A673 (cell line): ENCODE data around the gene RALB. TPM values are rescaled to one million over a fixed set of nuclear protein-coding genes. Genes with fewer than 3 reads are reported as not detected.

Experiments used
- BruUV-seq: library from RNA; stranded (reverse); fragments of 400-500 nt; replicated peaks from 2 replicates; lab custom pipeline; 2021; lab: Mats Ljungman, UMichigan
- CTCF ChIA-PET: fragments of 300-600 bp; sonication (Branson Sonifier 250); formaldehyde crosslinking; loops from one replicate; lab custom pipeline; 2022; ENCODE audit warnings: antibody characterized with exemption; lab: Charles Lee
- POLR2A ChIA-PET: fragments of 300-600 bp; sonication (Branson Sonifier 250); formaldehyde crosslinking; loops from one replicate; lab custom pipeline; 2022; ENCODE audit warnings: antibody characterized with exemption; ENCODE audit not compliant: low non-redundant PET; lab: Charles Lee
- DNase-seq: peaks from one replicate; pipeline ENCODE4 v3.0.0-alpha.2; 2015; ENCODE audit warnings: low spot score
- H3K27ac ChIP-seq: fragments of 200-600 bp; sonication (generic); 2 replicates; pipeline ENCODE4 v1.5.1; 2016; ENCODE audit warnings: mixed run types, low read depth, mild to moderate bottlenecking, mixed read lengths, antibody characterized with exemption, low read length; ENCODE audit not compliant: poor library complexity, severe bottlenecking
- H3K27me3 ChIP-seq: fragments of 200-600 bp; sonication (generic); replicated peaks from 2 replicates; pipeline ENCODE4 v1.6.1; 2017; ENCODE audit warnings: mixed run types, low read depth, mild to moderate bottlenecking, mixed read lengths, antibody characterized with exemption, low read length; ENCODE audit not compliant: insufficient read depth, poor library complexity
- H3K36me3 ChIP-seq: fragments of 200-600 bp; sonication (generic); 2 replicates; pipeline ENCODE4 v1.6.1; 2016; ENCODE audit warnings: mixed run types, mild to moderate bottlenecking, mixed read lengths, antibody characterized with exemption, low read length; ENCODE audit not compliant: insufficient read depth, poor library complexity, severe bottlenecking
- H3K4me1 ChIP-seq: fragments of 200-600 bp; sonication (generic); 2 replicates; pipeline ENCODE4 v1.6.1; 2017; ENCODE audit warnings: mixed run types, mild to moderate bottlenecking, mixed read lengths, antibody characterized with exemption, low read length; ENCODE audit not compliant: insufficient read depth, poor library complexity, severe bottlenecking
- H3K4me3 ChIP-seq: fragments of 200-600 bp; sonication (generic); 2 replicates; pipeline ENCODE4 v1.5.1; 2016; ENCODE audit warnings: low read depth, mixed run types, mild to moderate bottlenecking, mixed read lengths, low read length; ENCODE audit not compliant: poor library complexity, severe bottlenecking
- H3K9me3 ChIP-seq: fragments of 200-600 bp; sonication (generic); 2 replicates; pipeline ENCODE4 v1.6.1; 2016; ENCODE audit warnings: mixed run types, low read depth, mild to moderate bottlenecking, mixed read lengths, antibody characterized with exemption, low read length; ENCODE audit not compliant: poor library complexity, severe bottlenecking
- CTCF ChIP-seq: fragments of 300-800, 200-600 bp; sonication (generic); conservative IDR thresholded peaks from 2 replicates; pipeline ENCODE4 v1.5.1; 2017; ENCODE audit warnings: low read depth, mild to moderate bottlenecking, antibody characterized with exemption, low read length, moderate library complexity, mixed read lengths
- EZH2 ChIP-seq: fragments of 200-600 bp; sonication (generic); IDR thresholded peaks from 2 replicates; pipeline ENCODE4 v1.6.1; 2017; ENCODE audit warnings: borderline replicate concordance, low read depth, mild to moderate bottlenecking, mixed read lengths, antibody characterized with exemption, low read length; ENCODE audit not compliant: poor library complexity, severe bottlenecking
- intact Hi-C: fragments of 100-400 bp; cut with micrococcal nuclease; formaldehyde crosslinking; loops from one replicate; pipeline ENCODE4 v1.10.0; 2022; ENCODE audit not compliant: unreplicated experiment
- total RNA-seq: library from RNA; stranded (reverse); gene quantifications from 2 replicates; pipeline ENCODE4 v1.2.3, GENCODE V29; 2021

The RALB gene
- total RNA-seq, 1 experiment from 2014 or later = 47.0 TPM

- no peaks in the 10 kb centered on the region for H3K9me3 ChIP-seq
- no peak for DNase-seq
- intact Hi-C loops = no loop called here
- H3K4me1 ChIP-seq = peaks cover 12% of the 10 kb centered on the region
- H3K4me3 ChIP-seq = no peak overlapping the region
- no peak for TF ChIP-seq CTCF
- TF ChIP-seq EZH2 = no peak
- no peaks in the 10 kb centered on the region for H3K36me3 ChIP-seq
- ChIA-PET POLR2A (no interaction called here), CTCF (no interaction called here)
- no TSS peak for BruUV-seq
- H3K27ac ChIP-seq = no peak overlapping the region
- H3K27me3 ChIP-seq = no peaks in the 10 kb centered on the region
Observed at GRCh38 chr2:120262761-120263428, 10.2 kb downstream of the RALB start.

- Histone ChIP-seq H3K9me3 (peaks cover 4% of the 10 kb centered on the region), H3K4me3 (no peak overlapping the region), H3K4me1 (peaks cover 7% of the 10 kb centered on the region), H3K27me3 (no peaks in the 10 kb centered on the region), H3K27ac (no peak overlapping the region), H3K36me3 (no peaks in the 10 kb centered on the region)
- POLR2A ChIA-PET = no interaction called here
- no TSS peak for BruUV-seq
- TF ChIP-seq CTCF (no peak), EZH2 (no peak)
- DNase-seq = no peak
- CTCF ChIA-PET = no interaction called here
- intact Hi-C loops = no loop called here
Observed at GRCh38 chr2:120265006-120265405, 12.4 kb downstream of the RALB start.

GRCh38 chr2:120267348-120267747 is 14.7 kb downstream of the RALB start:
- CTCF ChIA-PET = no interaction called here
- Histone ChIP-seq H3K36me3 (no peaks in the 10 kb centered on the region), H3K27me3 (no peaks in the 10 kb centered on the region), H3K9me3 (peaks cover 4% of the 10 kb centered on the region), H3K4me3 (no peak overlapping the region), H3K27ac (no peak overlapping the region), H3K4me1 (peaks cover 5% of the 10 kb centered on the region)
- intact Hi-C loops = no loop called here
- no TSS peak for BruUV-seq
- POLR2A ChIA-PET = no interaction called here
- DNase-seq = no peak
- TF ChIP-seq EZH2 (no peak), CTCF (no peak)
